Fibroblast of the aortic adventitia (primary cell): ENCODE data around the gene CAST. TPM values are rescaled to one million over a fixed set of nuclear protein-coding genes. Genes with fewer than 3 reads are reported as not detected.

ENCODE experiments used
- DNase-seq: peaks from one replicate; pipeline ENCODE4 v3.0.0-alpha.2; 2010; ENCODE audit warnings: low read depth
- H3K4me3 ChIP-seq: 2 replicates; pipeline ENCODE4 v1.5.1; 2011; ENCODE audit warnings: low read depth, mild to moderate bottlenecking, control low read depth, low read length, moderate library complexity
- CTCF ChIP-seq: IDR thresholded peaks from 2 replicates; pipeline ENCODE4 v1.5.1; 2011; ENCODE audit warnings: mild to moderate bottlenecking, low read length, control low read depth, inconsistent platforms; ENCODE audit not compliant: insufficient read depth
- total RNA-seq: library from RNA; depleted of rRNA; stranded (reverse); fragments of >200 nt; gene quantifications from 2 replicates; pipeline ENCODE4 v1.2.3, GENCODE V29; 2012; ENCODE audit warnings: low replicate concordance

The CAST gene
- total RNA-seq, 1 donor: 398 TPM

- peak; percentile 57 for DNase-seq
- H3K4me3 ChIP-seq: no peak overlapping the region
- no peak for TF ChIP-seq CTCF
Observed at GRCh38 chr5:96714450-96714849, 52.3 kb downstream of the CAST start.

- no peak for TF ChIP-seq CTCF
- peak; percentile 89 for DNase-seq
- no peak overlapping the region for H3K4me3 ChIP-seq
Observed at GRCh38 chr5:96714951-96715451, 52.8 kb downstream of the CAST start.

GRCh38 chr5:96716007-96716406 lies 53.8 kb downstream of the CAST start:
- no peak for DNase-seq
- no peak for TF ChIP-seq CTCF
- H3K4me3 ChIP-seq: no peak overlapping the region

GRCh38 chr5:96716716-96717115 lies 54.5 kb downstream of the CAST start:
- no peak for DNase-seq
- TF ChIP-seq CTCF: no peak

GRCh38 chr5:96717874-96718273 lies 55.7 kb downstream of the CAST start:
- no peak for TF ChIP-seq CTCF
- no peak for DNase-seq

More at GRCh38 chr5:96716716-96717115, 54.5 kb downstream of the CAST start:
- no peak overlapping the region for H3K4me3 ChIP-seq

GRCh38 chr5:96718635-96719077 lies 56.5 kb downstream of the CAST start:
- no peak for TF ChIP-seq CTCF
- H3K4me3 ChIP-seq: no peak overlapping the region
- no peak for DNase-seq

More at GRCh38 chr5:96717874-96718273, 55.7 kb downstream of the CAST start:
- H3K4me3 ChIP-seq: no peak overlapping the region

- no peak for DNase-seq
- H3K4me3 ChIP-seq: no peak overlapping the region
- no peak for TF ChIP-seq CTCF
Observed at GRCh38 chr5:96720408-96720807, 58.2 kb downstream of the CAST start.
